HepG2 (cell line): Measurements from ENCODE around the gene GDAP1L1. TPM values are rescaled to one million over a fixed set of nuclear protein-coding genes. Genes with fewer than 3 reads are reported as not detected.

Source experiments
- ATAC-seq: fragments of 200-7000 bp; cut with Tn5 transposase; 3 replicates; pipeline ENCODE4 v1.9.1; 2020; ENCODE audit warnings: mild to moderate bottlenecking, moderate library complexity
- BruUV-seq: library from RNA; stranded (reverse); fragments of 400-500 nt; replicated peaks from 2 replicates; lab custom pipeline; 2021; lab: Mats Ljungman, UMichigan
- CTCF ChIA-PET: fragments of 300-600 bp; formaldehyde crosslinking; extraction: SDS; loops from one replicate; lab custom pipeline; 2021; ENCODE audit warnings: low total read pairs, inconsistent platforms, low intra/inter-chr PET ratio; lab: Yijun Ruan, JAX
- POLR2A ChIA-PET: fragments of 350-600 bp; sonication (Branson Sonifier 250); formaldehyde crosslinking; loops from one replicate; lab custom pipeline; 2020; ENCODE audit warnings: antibody characterized with exemption, inconsistent platforms; lab: Yijun Ruan, JAX
- DNase-seq: peaks from one replicate; pipeline ENCODE4 v3.0.0-alpha.2; 2015; ENCODE audit warnings: low spot score
- FAIRE-seq: peaks from 3 replicates; lab custom pipeline; 2011; peaks lifted over from hg19 to GRCh38; lab: Jason Lieb, UNC
- H2AFZ ChIP-seq: one replicate; pipeline ENCODE4 v1.6.1; 2011; ENCODE audit warnings: low read length, inconsistent platforms
- H3K27ac ChIP-seq: fragments of 300-600 bp; 3 replicates; pipeline ENCODE4 v1.8.0; 2011; ENCODE audit warnings: mixed run types, mild to moderate bottlenecking, mixed read lengths, low read length, inconsistent platforms; ENCODE audit not compliant: insufficient read depth; ENCODE audit errors: extremely low read length
- H3K27me3 ChIP-seq, 2 experiments: fragments of 200-600 bp in 1 of 2; 2 replicates in 1 of 2; 3 replicates in 1 of 2; pipeline versions ENCODE4 v1.6.0 to v1.8.0; 2011; ENCODE audit warnings: low read length in 2 of 2, mild to moderate bottlenecking in 2 of 2, moderate library complexity in 2 of 2, inconsistent platforms in 1 of 2; ENCODE audit not compliant: insufficient read depth in 2 of 2, control insufficient read depth in 1 of 2
- H3K36me3 ChIP-seq, 2 experiments: fragments of 200-600 bp in 1 of 2; replicated peaks in 1 of 2; 2 replicates in 1 of 2; 3 replicates in 1 of 2; pipeline versions ENCODE4 v1.5.1 to v1.8.0; 2011; ENCODE audit warnings: low read length in 2 of 2, inconsistent platforms in 1 of 2; ENCODE audit not compliant: insufficient read depth in 2 of 2, control insufficient read depth in 1 of 2
- H3K4me1 ChIP-seq: 2 replicates; pipeline ENCODE4 v1.5.1; 2012; ENCODE audit warnings: low read length, inconsistent platforms; ENCODE audit not compliant: insufficient read depth
- H3K4me2 ChIP-seq: 2 replicates; pipeline ENCODE4 v1.6.0; 2011; ENCODE audit warnings: low read depth, low read length, inconsistent platforms
- H3K4me3 ChIP-seq, 3 experiments: fragments of 200-600 bp in 1 of 3; sonication (generic), shearing (Covaris generic) in 1 of 3; replicated peaks in 1 of 3; 2 replicates each; pipeline ENCODE4 v1.5.1; 2011 to 2016; ENCODE audit warnings: low read length in 3 of 3, inconsistent platforms in 2 of 3, low read depth in 2 of 3, mild to moderate bottlenecking in 2 of 3, control low read depth in 1 of 3, mixed read lengths in 1 of 3; ENCODE audit not compliant: insufficient read depth in 1 of 3
- H3K79me2 ChIP-seq: one replicate; pipeline ENCODE4 v1.6.1; 2011; ENCODE audit warnings: low read length, inconsistent platforms; ENCODE audit not compliant: insufficient read depth
- H3K9ac ChIP-seq: 2 replicates; pipeline ENCODE4 v1.6.0; 2011; ENCODE audit warnings: mild to moderate bottlenecking, low read depth, low read length, inconsistent platforms; ENCODE audit not compliant: insufficient read depth
- H3K9me3 ChIP-seq: 2 replicates; pipeline ENCODE4 v1.5.1; 2012; ENCODE audit warnings: mild to moderate bottlenecking, low read length
- H4K20me1 ChIP-seq: 2 replicates; pipeline ENCODE4 v1.6.0; 2011; ENCODE audit warnings: inconsistent platforms, mild to moderate bottlenecking, low read length, moderate library complexity; ENCODE audit not compliant: insufficient read depth
- ARID2 ChIP-seq: sonication (generic); formaldehyde crosslinking; IDR thresholded peaks from 2 replicates; pipeline ENCODE4 v1.8.1; 2022; ENCODE audit warnings: mild to moderate bottlenecking, missing genetic modification reagents, borderline replicate concordance
- KLF13 ChIP-seq: sonication (generic); formaldehyde crosslinking; IDR thresholded peaks from 2 replicates; pipeline ENCODE4 v1.4.0; 2020; ENCODE audit warnings: mild to moderate bottlenecking, missing genetic modification reagents
- NRL ChIP-seq: sonication (generic); formaldehyde crosslinking; IDR thresholded peaks from 2 replicates; pipeline ENCODE4 v1.5.0; 2020; ENCODE audit warnings: missing genetic modification reagents, mild to moderate bottlenecking, moderate library complexity, borderline replicate concordance
- SSRP1 ChIP-seq: IDR thresholded peaks from 2 replicates; pipeline ENCODE4 v1.6.1; 2016; ENCODE audit warnings: control low read depth
- ZNF256 ChIP-seq: sonication (generic); formaldehyde crosslinking; conservative IDR thresholded peaks from 2 replicates; pipeline ENCODE4 v1.4.0; 2020; ENCODE audit warnings: missing genetic modification reagents
- ZNF329 ChIP-seq: sonication (generic); formaldehyde crosslinking; IDR thresholded peaks from 2 replicates; pipeline ENCODE4 v1.9.0; 2021; ENCODE audit warnings: low read depth, mild to moderate bottlenecking, missing genetic modification reagents
- WGBS: methylation state at CpG from one replicate; pipeline ENCODE4 v1.1.6; 2017; ENCODE audit warnings: low lambda C conversion rate; 5-methylcytosine and 5-hydroxymethylcytosine counted together
- in situ Hi-C: cut with HindIII; loops from 2 replicates; pipeline ENCODE4 v1.10.0; 2017; ENCODE audit warnings: low pct_unique_long_range_greater_than_20kb; ENCODE audit not compliant: extremely low pct_ligation_motif_present
- intact Hi-C: fragments of 100-400 bp; cut with micrococcal nuclease; formaldehyde crosslinking; loops from one replicate; pipeline ENCODE4 v1.10.0; 2022; ENCODE audit not compliant: unreplicated experiment
- polyA plus RNA-seq, 8 experiments: library from polyadenylated mRNA; depleted of rRNA in 3 of 8; stranded (reverse) in 7 of 8; unstranded in 1 of 8; fragments of >200 nt; fragmentation: Illumina TruSeq in 4 of 8; extraction: Trizol in 4 of 8; gene quantifications; 2 replicates each; pipeline versions ENCODE4 v1.2.1 to v1.2.3, GENCODE V29; 2011 to 2016; ENCODE audit warnings: low read depth in 4 of 8, missing spikeins in 1 of 8, mixed read lengths in 1 of 8; ENCODE audit not compliant: insufficient read depth in 1 of 8
- total RNA-seq, 5 experiments: library from RNA; depleted of rRNA; stranded (reverse); fragments of >200 nt; fragmentation: Illumina TruSeq; extraction: Trizol; gene quantifications; 2 replicates each; pipeline ENCODE4 v1.2.3, GENCODE V29; 2016; ENCODE audit warnings: low read depth in 1 of 5
- TF ChIP-seq, protein P1 (sequence below): sonication (generic); formaldehyde crosslinking; conservative IDR thresholded peaks from 2 replicates; pipeline ENCODE4 v1.8.1; 2023; ENCODE audit warnings: missing genetic modification reagents
- TF ChIP-seq, protein P2 (sequence below), 2 experiments: sonication (generic) in 1 of 2; formaldehyde crosslinking in 1 of 2; IDR thresholded peaks; 2 replicates each; pipeline versions ENCODE4 v1.4.0 to v1.6.1; 2018 to 2020; ENCODE audit warnings: missing genetic modification reagents in 2 of 2, borderline replicate concordance in 1 of 2, low read depth in 1 of 2, mild to moderate bottlenecking in 1 of 2, missing biosample characterization in 1 of 2
- TF ChIP-seq, protein P3 (sequence below): sonication (generic); formaldehyde crosslinking; IDR thresholded peaks from 2 replicates; pipeline ENCODE4 v1.4.0; 2020; ENCODE audit warnings: missing genetic modification reagents
- TF ChIP-seq, protein P4 (sequence below): sonication (generic); formaldehyde crosslinking; IDR thresholded peaks from 2 replicates; pipeline ENCODE4 v1.9.0; 2021; ENCODE audit warnings: mild to moderate bottlenecking, missing genetic modification reagents

GDAP1L1 gene
- total and polyA plus RNA-seq, 2 of the 13 experiments (the other 11 are each of a cell fraction or from before 2014, with no cell fraction given) = 0.04 TPM; not detected in 1

DNA sequence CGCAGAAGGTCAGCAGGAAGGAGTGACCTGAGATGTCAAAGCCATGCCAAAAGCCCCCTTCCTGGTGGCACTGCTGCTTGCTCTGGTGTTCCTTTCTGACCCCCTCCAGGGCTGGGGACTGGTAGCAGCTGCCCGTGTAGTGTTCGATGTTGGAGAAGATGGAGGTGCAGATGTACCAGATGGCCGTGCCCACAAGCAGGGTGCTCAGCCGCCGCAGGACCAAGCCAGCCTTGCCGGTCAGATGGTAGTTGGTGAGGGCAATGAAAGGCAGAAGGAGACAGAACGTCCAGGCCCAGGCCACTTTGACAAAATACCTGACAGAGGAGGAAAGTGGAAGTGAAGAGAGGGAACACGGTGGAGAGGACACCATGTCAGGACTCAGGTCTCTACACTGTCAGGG, 59.8 kb downstream of the GDAP1L1 start:
- Histone ChIP-seq H3K27ac (no peak overlapping the region), H3K4me3 (no peak overlapping the region), H3K79me2 (peaks cover 25% of the 10 kb centered on the region), H2AFZ (no peak overlapping the region), H3K27me3 (no peaks in the 10 kb centered on the region; a peak in 1 of 5 replicates), H3K9ac (no peak overlapping the region), H3K4me2 (no peak overlapping the region), H3K4me1 (peaks cover 33% of the 10 kb centered on the region), H3K36me3 (peaks cover 0 to 7% of the 10 kb centered on the region in 2 experiments; a peak in 2 of 5 replicates), H4K20me1 (no peaks in the 10 kb centered on the region), H3K9me3 (no peaks in the 10 kb centered on the region)
- no peak for ATAC-seq
- intact Hi-C loops = no loop called here
- DNase-seq = no peak
- 94% methylated on average over 9 of the region's 9 CpGs for WGBS
- ChIA-PET CTCF (no interaction called here), POLR2A (no interaction called here)
- no TSS peak for BruUV-seq
- in situ Hi-C loops = no loop called here
- no peak for FAIRE-seq
- TF ChIP-seq SSRP1 = no peak
- TF ChIP-seq, protein P1, sequence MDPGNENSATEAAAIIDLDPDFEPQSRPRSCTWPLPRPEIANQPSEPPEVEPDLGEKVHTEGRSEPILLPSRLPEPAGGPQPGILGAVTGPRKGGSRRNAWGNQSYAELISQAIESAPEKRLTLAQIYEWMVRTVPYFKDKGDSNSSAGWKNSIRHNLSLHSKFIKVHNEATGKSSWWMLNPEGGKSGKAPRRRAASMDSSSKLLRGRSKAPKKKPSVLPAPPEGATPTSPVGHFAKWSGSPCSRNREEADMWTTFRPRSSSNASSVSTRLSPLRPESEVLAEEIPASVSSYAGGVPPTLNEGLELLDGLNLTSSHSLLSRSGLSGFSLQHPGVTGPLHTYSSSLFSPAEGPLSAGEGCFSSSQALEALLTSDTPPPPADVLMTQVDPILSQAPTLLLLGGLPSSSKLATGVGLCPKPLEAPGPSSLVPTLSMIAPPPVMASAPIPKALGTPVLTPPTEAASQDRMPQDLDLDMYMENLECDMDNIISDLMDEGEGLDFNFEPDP = 0 out of 2 replicates have a peak, but pooled peaks have one; percentile 17
- TF ChIP-seq, protein P2, sequence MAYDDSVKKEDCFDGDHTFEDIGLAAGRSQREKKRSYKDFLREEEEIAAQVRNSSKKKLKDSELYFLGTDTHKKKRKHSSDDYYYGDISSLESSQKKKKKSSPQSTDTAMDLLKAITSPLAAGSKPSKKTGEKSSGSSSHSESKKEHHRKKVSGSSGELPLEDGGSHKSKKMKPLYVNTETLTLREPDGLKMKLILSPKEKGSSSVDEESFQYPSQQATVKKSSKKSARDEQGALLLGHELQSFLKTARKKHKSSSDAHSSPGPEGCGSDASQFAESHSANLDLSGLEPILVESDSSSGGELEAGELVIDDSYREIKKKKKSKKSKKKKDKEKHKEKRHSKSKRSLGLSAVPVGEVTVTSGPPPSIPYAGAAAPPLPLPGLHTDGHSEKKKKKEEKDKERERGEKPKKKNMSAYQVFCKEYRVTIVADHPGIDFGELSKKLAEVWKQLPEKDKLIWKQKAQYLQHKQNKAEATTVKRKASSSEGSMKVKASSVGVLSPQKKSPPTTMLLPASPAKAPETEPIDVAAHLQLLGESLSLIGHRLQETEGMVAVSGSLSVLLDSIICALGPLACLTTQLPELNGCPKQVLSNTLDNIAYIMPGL (CRISPR knock-in tag; IDR thresholded peaks at IDR 0.05; ENCODE audit: borderline replicate concordance in 1 of 2, low read depth in 1 of 2) = no peak
- no peak for TF ChIP-seq ARID2 (CRISPR knock-in tag)
- TF ChIP-seq, protein P3, sequence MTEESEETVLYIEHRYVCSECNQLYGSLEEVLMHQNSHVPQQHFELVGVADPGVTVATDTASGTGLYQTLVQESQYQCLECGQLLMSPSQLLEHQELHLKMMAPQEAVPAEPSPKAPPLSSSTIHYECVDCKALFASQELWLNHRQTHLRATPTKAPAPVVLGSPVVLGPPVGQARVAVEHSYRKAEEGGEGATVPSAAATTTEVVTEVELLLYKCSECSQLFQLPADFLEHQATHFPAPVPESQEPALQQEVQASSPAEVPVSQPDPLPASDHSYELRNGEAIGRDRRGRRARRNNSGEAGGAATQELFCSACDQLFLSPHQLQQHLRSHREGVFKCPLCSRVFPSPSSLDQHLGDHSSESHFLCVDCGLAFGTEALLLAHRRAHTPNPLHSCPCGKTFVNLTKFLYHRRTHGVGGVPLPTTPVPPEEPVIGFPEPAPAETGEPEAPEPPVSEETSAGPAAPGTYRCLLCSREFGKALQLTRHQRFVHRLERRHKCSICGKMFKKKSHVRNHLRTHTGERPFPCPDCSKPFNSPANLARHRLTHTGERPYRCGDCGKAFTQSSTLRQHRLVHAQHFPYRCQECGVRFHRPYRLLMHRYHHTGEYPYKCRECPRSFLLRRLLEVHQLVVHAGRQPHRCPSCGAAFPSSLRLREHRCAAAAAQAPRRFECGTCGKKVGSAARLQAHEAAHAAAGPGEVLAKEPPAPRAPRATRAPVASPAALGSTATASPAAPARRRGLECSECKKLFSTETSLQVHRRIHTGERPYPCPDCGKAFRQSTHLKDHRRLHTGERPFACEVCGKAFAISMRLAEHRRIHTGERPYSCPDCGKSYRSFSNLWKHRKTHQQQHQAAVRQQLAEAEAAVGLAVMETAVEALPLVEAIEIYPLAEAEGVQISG (CRISPR knock-in tag) = no peak
- 0 out of 2 replicates have a peak, but pooled peaks have one; percentile 30 for TF ChIP-seq KLF13 (CRISPR knock-in tag)
- TF ChIP-seq, protein P4, sequence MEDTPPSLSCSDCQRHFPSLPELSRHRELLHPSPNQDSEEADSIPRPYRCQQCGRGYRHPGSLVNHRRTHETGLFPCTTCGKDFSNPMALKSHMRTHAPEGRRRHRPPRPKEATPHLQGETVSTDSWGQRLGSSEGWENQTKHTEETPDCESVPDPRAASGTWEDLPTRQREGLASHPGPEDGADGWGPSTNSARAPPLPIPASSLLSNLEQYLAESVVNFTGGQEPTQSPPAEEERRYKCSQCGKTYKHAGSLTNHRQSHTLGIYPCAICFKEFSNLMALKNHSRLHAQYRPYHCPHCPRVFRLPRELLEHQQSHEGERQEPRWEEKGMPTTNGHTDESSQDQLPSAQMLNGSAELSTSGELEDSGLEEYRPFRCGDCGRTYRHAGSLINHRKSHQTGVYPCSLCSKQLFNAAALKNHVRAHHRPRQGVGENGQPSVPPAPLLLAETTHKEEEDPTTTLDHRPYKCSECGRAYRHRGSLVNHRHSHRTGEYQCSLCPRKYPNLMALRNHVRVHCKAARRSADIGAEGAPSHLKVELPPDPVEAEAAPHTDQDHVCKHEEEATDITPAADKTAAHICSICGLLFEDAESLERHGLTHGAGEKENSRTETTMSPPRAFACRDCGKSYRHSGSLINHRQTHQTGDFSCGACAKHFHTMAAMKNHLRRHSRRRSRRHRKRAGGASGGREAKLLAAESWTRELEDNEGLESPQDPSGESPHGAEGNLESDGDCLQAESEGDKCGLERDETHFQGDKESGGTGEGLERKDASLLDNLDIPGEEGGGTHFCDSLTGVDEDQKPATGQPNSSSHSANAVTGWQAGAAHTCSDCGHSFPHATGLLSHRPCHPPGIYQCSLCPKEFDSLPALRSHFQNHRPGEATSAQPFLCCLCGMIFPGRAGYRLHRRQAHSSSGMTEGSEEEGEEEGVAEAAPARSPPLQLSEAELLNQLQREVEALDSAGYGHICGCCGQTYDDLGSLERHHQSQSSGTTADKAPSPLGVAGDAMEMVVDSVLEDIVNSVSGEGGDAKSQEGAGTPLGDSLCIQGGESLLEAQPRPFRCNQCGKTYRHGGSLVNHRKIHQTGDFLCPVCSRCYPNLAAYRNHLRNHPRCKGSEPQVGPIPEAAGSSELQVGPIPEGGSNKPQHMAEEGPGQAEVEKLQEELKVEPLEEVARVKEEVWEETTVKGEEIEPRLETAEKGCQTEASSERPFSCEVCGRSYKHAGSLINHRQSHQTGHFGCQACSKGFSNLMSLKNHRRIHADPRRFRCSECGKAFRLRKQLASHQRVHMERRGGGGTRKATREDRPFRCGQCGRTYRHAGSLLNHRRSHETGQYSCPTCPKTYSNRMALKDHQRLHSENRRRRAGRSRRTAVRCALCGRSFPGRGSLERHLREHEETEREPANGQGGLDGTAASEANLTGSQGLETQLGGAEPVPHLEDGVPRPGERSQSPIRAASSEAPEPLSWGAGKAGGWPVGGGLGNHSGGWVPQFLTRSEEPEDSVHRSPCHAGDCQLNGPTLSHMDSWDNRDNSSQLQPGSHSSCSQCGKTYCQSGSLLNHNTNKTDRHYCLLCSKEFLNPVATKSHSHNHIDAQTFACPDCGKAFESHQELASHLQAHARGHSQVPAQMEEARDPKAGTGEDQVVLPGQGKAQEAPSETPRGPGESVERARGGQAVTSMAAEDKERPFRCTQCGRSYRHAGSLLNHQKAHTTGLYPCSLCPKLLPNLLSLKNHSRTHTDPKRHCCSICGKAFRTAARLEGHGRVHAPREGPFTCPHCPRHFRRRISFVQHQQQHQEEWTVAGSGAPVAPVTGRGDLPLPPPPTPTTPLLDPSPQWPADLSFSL (CRISPR knock-in tag) = no peak
- 0 out of 2 replicates have a peak, but pooled peaks have one; percentile 44 for TF ChIP-seq NRL (CRISPR knock-in tag)
- no peak for TF ChIP-seq ZNF256 (CRISPR knock-in tag)
- no peak for TF ChIP-seq ZNF329 (CRISPR knock-in tag)
